A673 (cell line): ENCODE measurements around the gene WIPF2. TPM values are rescaled to one million over a fixed set of nuclear protein-coding genes. Genes with fewer than 3 reads are reported as not detected.
A peak's percentile ranks its signal among the peaks of the same experiment; 100 is the strongest.

Experiments
- BruUV-seq: library from RNA; stranded (reverse); fragments of 400-500 nt; replicated peaks from 2 replicates; lab custom pipeline; 2021; lab: Mats Ljungman, UMichigan
- CTCF ChIA-PET: fragments of 300-600 bp; sonication (Branson Sonifier 250); formaldehyde crosslinking; loops from one replicate; lab custom pipeline; 2022; ENCODE audit warnings: antibody characterized with exemption; lab: Charles Lee
- POLR2A ChIA-PET: fragments of 300-600 bp; sonication (Branson Sonifier 250); formaldehyde crosslinking; loops from one replicate; lab custom pipeline; 2022; ENCODE audit warnings: antibody characterized with exemption; ENCODE audit not compliant: low non-redundant PET; lab: Charles Lee
- DNase-seq: peaks from one replicate; pipeline ENCODE4 v3.0.0-alpha.2; 2015; ENCODE audit warnings: low spot score
- H3K27ac ChIP-seq: fragments of 200-600 bp; sonication (generic); 2 replicates; pipeline ENCODE4 v1.5.1; 2016; ENCODE audit warnings: mixed run types, low read depth, mild to moderate bottlenecking, mixed read lengths, antibody characterized with exemption, low read length; ENCODE audit not compliant: poor library complexity, severe bottlenecking
- H3K27me3 ChIP-seq: fragments of 200-600 bp; sonication (generic); replicated peaks from 2 replicates; pipeline ENCODE4 v1.6.1; 2017; ENCODE audit warnings: mixed run types, low read depth, mild to moderate bottlenecking, mixed read lengths, antibody characterized with exemption, low read length; ENCODE audit not compliant: insufficient read depth, poor library complexity
- H3K36me3 ChIP-seq: fragments of 200-600 bp; sonication (generic); 2 replicates; pipeline ENCODE4 v1.6.1; 2016; ENCODE audit warnings: mixed run types, mild to moderate bottlenecking, mixed read lengths, antibody characterized with exemption, low read length; ENCODE audit not compliant: insufficient read depth, poor library complexity, severe bottlenecking
- H3K4me1 ChIP-seq: fragments of 200-600 bp; sonication (generic); 2 replicates; pipeline ENCODE4 v1.6.1; 2017; ENCODE audit warnings: mixed run types, mild to moderate bottlenecking, mixed read lengths, antibody characterized with exemption, low read length; ENCODE audit not compliant: insufficient read depth, poor library complexity, severe bottlenecking
- H3K4me3 ChIP-seq: fragments of 200-600 bp; sonication (generic); 2 replicates; pipeline ENCODE4 v1.5.1; 2016; ENCODE audit warnings: low read depth, mixed run types, mild to moderate bottlenecking, mixed read lengths, low read length; ENCODE audit not compliant: poor library complexity, severe bottlenecking
- H3K9me3 ChIP-seq: fragments of 200-600 bp; sonication (generic); 2 replicates; pipeline ENCODE4 v1.6.1; 2016; ENCODE audit warnings: mixed run types, low read depth, mild to moderate bottlenecking, mixed read lengths, antibody characterized with exemption, low read length; ENCODE audit not compliant: poor library complexity, severe bottlenecking
- EZH2 ChIP-seq: fragments of 200-600 bp; sonication (generic); IDR thresholded peaks from 2 replicates; pipeline ENCODE4 v1.6.1; 2017; ENCODE audit warnings: borderline replicate concordance, low read depth, mild to moderate bottlenecking, mixed read lengths, antibody characterized with exemption, low read length; ENCODE audit not compliant: poor library complexity, severe bottlenecking
- intact Hi-C: fragments of 100-400 bp; cut with micrococcal nuclease; formaldehyde crosslinking; loops from one replicate; pipeline ENCODE4 v1.10.0; 2022; ENCODE audit not compliant: unreplicated experiment
- total RNA-seq: library from RNA; stranded (reverse); gene quantifications from 2 replicates; pipeline ENCODE4 v1.2.3, GENCODE V29; 2021
- TF ChIP-seq, protein P1 (sequence below): fragments of 300-800, 200-600 bp; sonication (generic); conservative IDR thresholded peaks from 2 replicates; pipeline ENCODE4 v1.5.1; 2017; ENCODE audit warnings: low read depth, mild to moderate bottlenecking, antibody characterized with exemption, low read length, moderate library complexity, mixed read lengths

WIPF2 gene
- total RNA-seq, 1 experiment from 2014 or later = 16.3 TPM

DNA sequence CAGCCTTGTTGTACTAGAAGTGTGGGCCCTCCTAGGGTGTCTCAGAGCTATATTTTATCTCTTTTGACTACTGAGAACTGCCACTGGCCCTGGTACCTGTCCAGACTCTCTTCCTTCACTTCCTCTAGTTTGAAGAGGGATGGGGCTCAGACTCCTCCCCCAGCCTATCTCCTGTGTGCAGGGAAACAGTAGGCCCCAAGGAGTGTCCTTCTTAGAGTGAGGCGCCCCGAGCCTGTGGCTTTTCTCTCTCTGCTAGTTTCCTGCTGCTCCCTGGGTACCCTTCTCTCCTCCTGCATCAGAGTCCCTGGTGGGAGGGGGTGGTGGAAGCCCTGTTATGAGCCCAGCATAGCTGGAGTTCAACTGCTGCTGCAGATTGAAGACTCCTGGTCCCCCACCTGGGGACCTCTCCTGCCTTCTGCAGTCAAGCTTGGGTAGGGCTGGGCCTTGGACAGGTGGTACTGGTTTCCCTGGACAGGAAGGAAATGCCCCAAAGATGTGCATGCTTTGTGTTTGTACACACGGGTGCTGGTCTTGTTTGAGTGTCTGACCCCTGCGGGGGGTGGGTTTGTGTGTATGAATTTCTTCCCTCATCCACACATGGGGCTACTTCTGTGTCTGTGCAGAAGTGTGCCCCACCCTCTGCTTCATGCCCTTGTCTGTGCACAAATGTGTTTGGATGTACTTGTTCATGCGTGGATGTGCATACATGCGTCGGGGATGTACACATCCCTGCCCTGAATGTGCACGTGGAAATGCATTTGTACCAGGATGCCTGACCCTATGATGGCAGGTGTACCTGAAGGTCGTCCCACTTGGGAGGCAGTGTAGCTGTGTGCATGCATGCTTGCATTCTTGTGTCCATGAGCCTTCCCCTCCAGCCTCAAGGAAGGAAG is 96.8 kb downstream of the WIPF2 start:
- H3K27me3 ChIP-seq = no peaks in the 10 kb centered on the region
- BruUV-seq = no TSS peak
- no peak overlapping the region for H3K4me3 ChIP-seq
- POLR2A ChIA-PET = interaction anchor here (0.7 kb wide), 1 partner anchor 72 kb away, joined by 3 read pairs; no protein-coding TSS in a partner anchor
- H3K27ac ChIP-seq = no peak overlapping the region
- H3K9me3 ChIP-seq = no peaks in the 10 kb centered on the region
- DNase-seq = no peak
- H3K4me1 ChIP-seq = peaks cover 50% of the 10 kb centered on the region
- TF ChIP-seq, protein P1, sequence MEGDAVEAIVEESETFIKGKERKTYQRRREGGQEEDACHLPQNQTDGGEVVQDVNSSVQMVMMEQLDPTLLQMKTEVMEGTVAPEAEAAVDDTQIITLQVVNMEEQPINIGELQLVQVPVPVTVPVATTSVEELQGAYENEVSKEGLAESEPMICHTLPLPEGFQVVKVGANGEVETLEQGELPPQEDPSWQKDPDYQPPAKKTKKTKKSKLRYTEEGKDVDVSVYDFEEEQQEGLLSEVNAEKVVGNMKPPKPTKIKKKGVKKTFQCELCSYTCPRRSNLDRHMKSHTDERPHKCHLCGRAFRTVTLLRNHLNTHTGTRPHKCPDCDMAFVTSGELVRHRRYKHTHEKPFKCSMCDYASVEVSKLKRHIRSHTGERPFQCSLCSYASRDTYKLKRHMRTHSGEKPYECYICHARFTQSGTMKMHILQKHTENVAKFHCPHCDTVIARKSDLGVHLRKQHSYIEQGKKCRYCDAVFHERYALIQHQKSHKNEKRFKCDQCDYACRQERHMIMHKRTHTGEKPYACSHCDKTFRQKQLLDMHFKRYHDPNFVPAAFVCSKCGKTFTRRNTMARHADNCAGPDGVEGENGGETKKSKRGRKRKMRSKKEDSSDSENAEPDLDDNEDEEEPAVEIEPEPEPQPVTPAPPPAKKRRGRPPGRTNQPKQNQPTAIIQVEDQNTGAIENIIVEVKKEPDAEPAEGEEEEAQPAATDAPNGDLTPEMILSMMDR = no peak
- TF ChIP-seq EZH2 = no peak
- intact Hi-C loops = no loop called here
- CTCF ChIA-PET = no interaction called here
- H3K36me3 ChIP-seq = no peaks in the 10 kb centered on the region

- BruUV-seq = no TSS peak
- no peaks in the 10 kb centered on the region for H3K27me3 ChIP-seq
- CTCF ChIA-PET = interaction anchor here (0.5 to 1.5 kb wide), 11 partner anchors 10 to 1739 kb away, joined by 3 to 23 read pairs (median 5); no protein-coding TSS in a partner anchor
- H3K27ac ChIP-seq = no peak overlapping the region
- no peak overlapping the region for H3K4me3 ChIP-seq
- no peak for TF ChIP-seq EZH2
- DNase-seq = no peak
- POLR2A ChIA-PET = interaction anchor here (1.0 kb wide), 1 partner anchor 9 kb away, joined by 13 read pairs; no protein-coding TSS in a partner anchor
- H3K9me3 ChIP-seq = no peaks in the 10 kb centered on the region
- intact Hi-C loops = no loop called here
- peaks cover 49% of the 10 kb centered on the region for H3K4me1 ChIP-seq
- H3K36me3 ChIP-seq = no peaks in the 10 kb centered on the region
Measured at GRCh38 chr17:40316571-40317344, 97.7 kb downstream of the WIPF2 start.

GRCh38 chr17:40317345-40317873 is 98.3 kb downstream of the WIPF2 start:
- BruUV-seq = no TSS peak
- H3K27ac ChIP-seq = peak overlapping the region; percentile 26

More at GRCh38 chr17:40317345-40317873, 98.3 kb downstream of the WIPF2 start:
- DNase-seq = peak; percentile 57
- Histone ChIP-seq H3K4me1 (peaks cover 48% of the 10 kb centered on the region), H3K36me3 (no peaks in the 10 kb centered on the region), H3K4me3 (peak overlapping the region; percentile 71), H3K9me3 (no peaks in the 10 kb centered on the region), H3K27me3 (no peaks in the 10 kb centered on the region)
- intact Hi-C loops = no loop called here
- POLR2A ChIA-PET = interaction anchor here (1.0 kb wide), 1 partner anchor 10 kb away, joined by 13 read pairs; no protein-coding TSS in a partner anchor
- CTCF ChIA-PET = interaction anchor here (0.5 to 1.5 kb wide), 12 partner anchors 10 to 1739 kb away, joined by 3 to 23 read pairs (median 5); no protein-coding TSS in a partner anchor
- no peak for TF ChIP-seq EZH2
- TF ChIP-seq, protein P1 = peak; percentile 44
